Measurements from ENCODE around the gene PPT1.

PPT1 gene

DNA sequence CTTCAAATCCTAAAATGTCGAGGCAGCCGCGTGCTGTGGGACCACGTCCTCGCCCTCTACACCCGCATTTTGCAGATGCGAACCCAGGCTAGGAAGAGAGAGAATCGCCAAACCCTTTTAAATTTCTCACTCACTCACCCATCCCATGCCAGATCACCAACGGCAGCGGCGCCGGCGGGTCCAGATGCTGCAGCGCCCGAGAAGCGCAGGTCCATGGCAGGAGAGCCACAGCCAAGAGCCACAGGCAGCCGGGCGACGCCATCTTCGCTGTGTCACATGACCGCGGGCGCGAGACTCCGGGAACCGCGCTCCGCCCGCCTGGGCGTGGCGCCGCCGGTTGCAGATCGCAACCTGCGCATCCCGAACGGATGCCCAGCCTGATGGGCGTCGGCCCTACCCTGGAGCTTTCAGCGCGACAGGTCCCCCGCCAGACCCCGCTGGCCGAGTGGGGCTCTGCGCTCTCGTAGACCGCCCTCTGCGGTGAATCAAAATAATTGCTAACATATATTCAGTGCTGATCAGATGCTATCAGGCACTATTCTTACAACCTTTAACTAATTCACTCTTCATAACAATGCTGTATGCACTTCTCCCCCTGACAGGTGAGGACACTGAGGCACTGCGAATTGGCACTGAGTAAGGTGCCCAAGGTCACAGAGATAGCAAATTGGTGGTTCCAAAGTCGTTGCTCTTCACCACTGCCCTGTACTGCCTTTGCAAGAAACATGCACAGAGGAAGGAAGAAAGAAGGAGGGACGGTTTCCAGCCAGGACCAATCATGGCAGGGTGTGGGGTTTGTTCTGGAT, at the start of gene PPT1:
PPT1 (minus strand) TSS at position 276 of the 806 bp plus-strand sequence; CDS start at position 262, 14 bp downstream.
- DNase-seq (ENCODE audit: low read depth), result peak; percentile 63

DNA sequence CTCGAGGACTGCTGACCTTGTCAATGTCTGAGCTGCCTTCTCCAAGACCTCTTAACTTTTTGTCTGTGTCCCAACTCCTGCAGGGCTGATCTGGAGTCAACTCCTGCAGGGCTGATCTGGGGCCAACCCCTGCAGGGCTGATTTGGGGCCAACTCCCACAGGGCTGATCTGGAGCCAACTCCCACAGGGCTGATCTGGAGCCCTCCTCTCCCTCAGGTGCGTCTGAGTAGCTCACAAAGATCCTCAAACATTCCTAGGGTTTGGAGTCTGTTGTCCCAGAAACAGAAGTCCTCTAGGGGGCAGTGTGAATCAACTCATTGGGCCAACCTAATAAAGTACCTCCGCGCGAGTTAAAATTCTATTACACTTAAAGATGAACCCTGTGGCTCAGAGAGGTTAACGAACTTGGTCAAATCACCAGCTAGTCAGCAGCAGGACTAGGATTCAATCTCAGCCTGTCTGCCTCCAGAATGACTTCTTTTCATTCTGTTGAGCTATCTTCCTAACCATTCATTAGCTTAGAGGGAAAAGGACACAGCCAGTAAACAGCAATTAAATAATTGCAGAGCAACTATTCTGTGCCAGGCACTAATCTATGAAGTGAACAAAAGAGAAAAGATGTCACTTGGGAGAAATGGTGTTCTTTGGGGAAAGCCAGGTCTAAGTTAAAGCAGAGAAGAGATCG, 47.0 kb upstream of the PPT1 start:
- peak; percentile 8 for DNase-seq (ENCODE audit: low read depth)

DNA sequence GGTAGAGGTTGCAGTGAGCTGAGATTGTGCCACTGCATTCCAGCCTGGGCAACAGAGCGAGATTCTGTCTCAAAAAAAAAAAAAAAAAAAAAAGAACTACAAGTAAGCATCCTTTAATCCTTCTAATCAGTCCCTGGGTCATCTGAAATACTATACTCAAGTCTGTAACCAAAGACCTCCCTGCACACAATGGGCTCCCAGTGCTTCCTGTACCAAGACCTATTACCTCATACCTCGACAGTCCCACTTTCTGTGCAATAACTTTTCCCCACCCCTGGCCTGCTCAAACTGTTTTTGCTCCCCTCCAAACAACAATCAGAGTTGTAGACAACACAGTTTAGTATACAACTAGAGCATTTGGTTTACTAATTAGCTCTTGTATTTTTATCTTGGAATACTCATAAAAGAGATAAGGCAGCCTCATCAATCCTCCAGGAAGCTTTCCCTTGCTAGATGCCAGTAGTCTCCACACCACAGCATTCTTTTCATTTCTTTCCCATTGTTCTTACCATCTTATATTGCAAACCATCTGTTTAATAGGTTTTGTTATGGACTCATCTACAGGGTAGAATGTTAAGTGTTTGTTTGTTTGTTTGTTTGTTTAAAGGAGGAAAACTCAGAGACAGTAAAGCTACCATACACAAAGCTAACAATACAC, 45.0 kb upstream of the PPT1 start:
- no peak for DNase-seq (ENCODE audit: low read depth)

DNA sequence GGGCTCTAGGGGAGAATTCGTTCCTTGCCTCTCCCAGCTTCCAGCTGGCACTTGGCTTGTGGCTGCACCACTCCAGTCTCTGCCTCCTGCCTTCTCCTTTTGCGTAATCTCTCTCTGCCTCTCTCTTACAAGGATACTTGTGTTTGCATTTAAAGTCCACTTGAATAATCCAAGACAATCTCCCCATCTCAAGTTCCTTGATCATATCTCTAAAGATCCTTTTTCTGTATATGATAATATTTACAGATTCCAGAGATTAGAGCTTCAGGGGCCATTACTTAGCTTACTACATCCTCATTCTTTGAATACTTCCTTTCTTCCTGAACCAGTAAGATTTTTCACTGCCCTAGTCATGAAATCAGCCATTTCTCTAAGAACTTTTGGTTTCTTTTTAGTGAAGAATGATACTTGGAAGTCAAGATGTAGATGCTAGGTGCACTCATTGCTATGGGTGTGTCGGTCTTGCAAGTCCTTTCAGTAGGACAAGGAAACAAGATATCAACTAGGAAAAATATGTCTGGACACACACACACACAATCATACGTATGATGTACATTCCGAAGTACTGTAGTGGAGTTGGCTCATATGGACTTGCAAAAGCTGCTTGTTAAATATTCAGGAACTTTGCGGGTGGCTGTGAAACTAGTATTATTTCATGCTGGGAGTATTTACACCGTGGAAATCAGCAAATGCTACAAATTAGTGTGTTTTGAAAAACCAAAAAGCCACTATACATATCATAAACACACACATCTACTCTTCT, 43.3 kb upstream of the PPT1 start:
- no peak for DNase-seq (ENCODE audit: low read depth)

DNA sequence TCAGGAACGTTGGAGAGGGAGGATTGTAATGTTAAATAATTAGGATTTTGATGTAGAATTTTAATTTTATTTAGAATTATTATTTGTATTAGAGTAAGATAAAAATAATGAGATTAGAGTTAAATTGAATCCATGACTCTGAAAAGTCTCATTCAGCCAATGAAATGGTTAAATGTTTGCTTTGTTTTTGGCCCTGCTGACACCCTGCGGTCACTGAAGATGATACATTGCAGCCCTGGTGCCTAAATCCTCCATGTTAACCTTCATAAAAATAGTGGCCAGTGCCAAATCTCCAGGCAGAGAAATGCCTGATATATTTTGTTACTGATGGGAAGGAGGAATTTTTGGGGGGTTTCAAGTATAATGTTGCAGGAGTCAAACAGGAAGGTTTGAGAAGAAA, 36.8 kb upstream of the PPT1 start:
- DNase-seq (ENCODE audit: low read depth), result no peak

DNA sequence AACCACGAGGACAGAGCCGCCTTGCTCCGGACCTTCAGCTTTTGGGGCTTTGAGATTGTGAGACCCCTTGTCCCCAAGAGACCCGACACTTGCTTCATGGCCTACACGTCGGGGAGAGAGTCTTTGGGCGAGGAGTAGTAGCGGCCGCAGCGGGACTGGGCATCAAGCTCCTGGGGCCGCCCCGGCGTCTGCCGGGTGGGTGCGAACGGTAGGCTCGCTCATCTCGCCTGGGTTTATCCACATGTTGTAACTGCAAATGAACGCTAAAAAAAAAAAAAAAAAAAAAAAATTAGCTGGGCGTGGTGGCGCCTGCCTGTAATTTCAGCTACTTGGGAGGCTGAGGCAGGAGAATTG, 36.2 kb upstream of the PPT1 start:
- DNase-seq (ENCODE audit: low read depth), result no peak

DNA sequence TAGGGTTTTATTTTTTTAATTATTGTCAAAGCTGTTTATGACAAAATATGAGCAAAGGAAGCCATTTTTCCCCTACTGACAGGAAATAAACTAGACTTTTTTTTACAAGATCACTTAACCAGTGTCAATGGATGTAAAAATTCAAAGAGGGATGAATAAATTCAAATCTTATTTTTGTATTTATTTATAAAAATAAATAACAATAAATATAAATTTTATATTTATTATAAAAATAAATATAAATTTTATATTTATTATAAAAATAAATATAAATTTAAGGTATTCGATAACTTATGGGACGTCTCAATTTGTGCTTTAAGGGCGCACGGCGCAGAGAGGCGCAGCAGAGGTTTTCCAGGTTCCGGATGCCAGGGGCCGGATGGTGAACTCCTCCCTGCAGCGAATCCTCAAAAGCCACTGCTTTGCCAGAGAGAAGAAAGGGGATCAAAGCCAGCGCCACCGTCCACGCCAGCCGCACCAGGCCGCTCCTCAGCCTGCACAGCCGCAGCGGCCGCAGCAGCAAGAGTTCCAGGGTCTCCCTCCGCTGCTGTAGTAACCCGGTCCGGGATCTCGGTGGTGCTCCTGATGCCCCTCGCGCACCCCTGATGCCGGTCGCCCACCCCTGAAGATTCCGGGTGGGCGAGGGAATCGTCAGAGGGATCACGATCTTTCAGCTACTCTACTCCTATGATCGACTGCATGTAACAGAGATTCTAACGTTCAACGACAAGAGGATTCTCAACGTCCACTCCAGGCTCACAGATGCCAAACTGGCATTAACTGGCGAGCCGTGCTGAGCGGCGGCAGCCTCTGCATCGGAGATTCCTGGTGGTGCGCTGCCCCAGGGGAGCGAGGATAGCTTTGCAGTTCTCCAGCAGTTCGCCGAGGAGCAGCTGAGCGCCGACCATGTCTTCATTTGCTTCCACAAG, 35.6 kb upstream of the PPT1 start:
- no peak for DNase-seq (ENCODE audit: low read depth)

DNA sequence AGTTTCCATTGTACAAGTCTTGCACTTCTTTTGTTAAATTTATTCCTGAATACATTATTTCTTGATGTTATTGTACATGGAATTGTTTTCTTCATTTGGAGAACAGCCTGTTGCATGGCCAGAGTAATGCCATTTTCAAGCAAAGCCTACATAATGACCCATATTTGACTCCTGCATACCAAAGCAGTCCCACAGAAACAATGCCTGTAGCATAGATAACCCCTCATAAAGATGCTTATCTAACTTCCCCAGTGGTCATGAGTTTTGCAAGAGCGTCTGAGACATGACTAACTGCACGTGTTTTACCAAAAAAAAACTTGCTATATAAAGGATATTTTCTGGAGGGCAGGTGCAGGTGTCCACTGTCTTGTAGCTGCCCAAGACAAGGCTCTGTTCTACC, 33.8 kb upstream of the PPT1 start:
- no peak for DNase-seq (ENCODE audit: low read depth)

DNA sequence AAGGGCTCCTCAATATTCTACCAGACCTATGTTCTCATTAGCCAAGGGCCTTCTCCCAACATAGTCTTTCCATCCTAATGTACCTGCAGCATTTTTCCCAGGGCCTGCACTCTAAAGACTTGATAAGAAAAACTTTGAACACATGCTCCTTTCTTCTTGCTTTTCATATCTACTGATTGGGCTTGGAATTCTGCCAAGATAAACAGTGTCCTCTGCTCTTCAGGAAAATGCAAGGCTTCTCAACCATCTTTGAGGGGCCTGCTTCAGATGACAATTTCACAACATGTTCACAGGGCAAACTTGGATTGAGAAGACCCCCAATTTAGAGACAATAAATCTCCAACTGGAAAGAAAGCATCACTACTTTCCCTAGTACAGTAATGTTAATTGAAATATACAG, 25.8 kb upstream of the PPT1 start:
- no peak for DNase-seq (ENCODE audit: low read depth)

DNA sequence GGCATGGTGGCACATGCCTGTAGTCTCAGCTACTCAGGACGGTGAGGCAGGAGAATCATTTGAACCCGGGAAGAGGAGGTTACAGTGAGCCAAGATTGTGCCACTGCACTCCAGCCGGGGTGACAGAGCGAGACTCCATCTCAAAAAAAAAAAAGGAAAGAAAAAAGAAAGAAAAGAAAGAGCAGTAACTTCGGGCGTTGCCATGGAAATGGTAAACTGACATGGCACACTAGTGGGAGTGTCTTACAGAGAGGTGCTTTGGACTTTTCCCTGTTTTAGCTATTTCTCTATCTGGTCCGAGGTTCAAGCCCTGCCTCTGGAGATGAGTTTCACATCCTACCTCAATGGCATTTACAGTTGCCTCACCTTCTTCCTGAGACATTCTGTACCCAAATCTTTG, 23.1 kb upstream of the PPT1 start:
- no peak for DNase-seq (ENCODE audit: low read depth)

DNA sequence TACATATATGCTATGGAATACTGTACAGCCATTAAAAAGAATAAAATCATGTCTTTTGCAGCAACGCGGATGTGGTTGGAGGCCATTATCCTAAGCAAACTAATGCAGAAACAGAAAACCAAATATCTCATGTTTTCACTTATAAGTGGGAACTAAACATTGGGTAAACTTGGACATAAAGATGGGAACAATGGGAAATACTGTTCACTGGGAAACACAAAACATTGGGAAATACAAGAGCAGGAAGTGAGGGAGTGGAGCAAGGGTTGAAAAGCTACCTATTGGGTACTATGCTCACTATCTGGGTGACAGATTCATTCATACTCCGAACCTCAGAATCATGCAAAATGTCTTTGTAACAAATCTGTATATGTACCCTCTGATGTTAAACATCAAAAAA, 17.3 kb upstream of the PPT1 start:
- DNase-seq (ENCODE audit: low read depth), result no peak

DNA sequence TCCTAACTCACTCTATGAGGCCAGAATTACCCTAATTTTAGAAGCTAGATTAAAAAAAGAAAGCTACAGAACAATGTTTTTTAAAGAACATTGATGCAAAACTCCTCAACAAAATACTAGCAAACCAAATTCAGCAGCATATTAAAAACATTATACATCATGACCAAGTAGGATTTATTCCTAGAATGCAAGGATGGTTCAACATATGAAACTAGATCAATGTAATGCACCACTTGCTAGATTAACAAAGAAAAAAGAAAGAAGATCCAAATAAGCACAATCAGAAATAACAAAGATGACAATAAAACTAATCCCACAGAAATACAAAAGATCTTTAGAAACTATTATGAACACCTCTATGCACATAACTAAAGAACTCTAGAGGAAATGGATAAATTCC, 13.3 kb upstream of the PPT1 start:
- no peak for DNase-seq (ENCODE audit: low read depth)

DNA sequence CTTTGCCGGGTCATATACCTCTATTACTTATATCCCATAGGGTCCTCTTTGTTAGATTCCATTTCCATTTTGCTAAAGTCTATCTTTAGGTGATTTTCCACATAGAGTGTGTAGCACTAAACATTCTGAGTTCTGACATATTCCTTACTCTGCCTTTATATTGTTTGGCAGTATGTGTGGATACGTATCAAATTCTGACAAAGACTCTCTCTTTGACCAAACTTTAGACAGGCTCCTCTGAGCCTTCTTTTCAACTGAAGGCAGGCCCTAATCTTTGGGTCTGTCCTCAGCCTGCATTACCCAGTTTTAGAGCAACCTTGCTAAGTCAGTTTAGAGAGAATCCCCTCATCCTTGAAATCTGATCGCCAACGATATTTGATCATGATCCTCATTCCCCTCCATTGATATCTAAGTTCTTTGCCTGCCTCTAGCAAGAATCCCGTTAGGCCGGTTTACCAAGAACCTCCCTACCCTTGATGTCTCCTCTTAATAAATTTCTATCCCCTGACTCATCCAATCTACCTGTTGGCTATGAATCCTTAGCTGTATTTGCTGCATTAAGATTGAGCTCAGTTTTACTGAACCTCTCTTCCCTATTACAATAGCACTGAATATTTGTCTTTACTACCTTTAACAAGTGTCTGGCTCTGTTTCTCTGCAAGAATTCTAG, 10.4 kb upstream of the PPT1 start:
- no peak for DNase-seq (ENCODE audit: low read depth)

DNA sequence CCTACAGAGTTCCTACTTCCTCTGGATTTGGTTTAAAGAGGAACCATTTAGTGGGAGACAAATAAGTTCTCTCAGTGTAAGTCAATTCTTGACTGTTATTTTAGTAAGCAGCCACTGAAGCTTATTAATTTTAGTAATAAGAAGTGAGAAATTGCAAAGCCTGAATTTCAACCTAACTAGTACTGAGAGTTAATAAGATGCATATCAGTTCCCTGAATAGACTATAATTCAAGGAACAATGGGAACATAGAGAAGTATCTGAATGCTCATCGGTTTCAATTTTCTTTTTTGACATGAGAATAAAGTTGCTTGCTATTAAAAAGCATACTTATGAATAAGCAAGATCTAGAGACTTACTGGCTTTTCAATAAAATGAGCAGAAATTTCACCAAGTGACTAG, 8.0 kb upstream of the PPT1 start:
- DNase-seq (ENCODE audit: low read depth), result no peak

DNA sequence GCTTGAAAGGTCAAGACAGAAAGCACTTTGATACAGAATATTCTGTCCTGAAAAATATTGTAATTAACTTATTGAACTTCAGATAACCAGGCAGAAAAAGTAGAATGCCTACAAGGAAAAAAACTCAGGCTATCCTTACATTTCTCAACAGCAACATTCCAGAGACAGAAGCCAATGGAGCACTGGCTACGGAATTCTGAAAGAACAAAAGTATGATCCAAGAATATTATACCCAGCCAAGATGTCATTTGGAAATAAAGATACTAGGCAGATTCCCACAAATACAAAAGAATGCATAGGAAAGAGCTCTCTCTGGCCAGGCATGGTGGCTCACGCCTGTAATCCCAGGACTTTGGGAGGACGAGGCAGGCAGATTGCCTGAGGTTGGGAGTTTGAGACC, 5.8 kb upstream of the PPT1 start:
- no peak for DNase-seq (ENCODE audit: low read depth)

DNA sequence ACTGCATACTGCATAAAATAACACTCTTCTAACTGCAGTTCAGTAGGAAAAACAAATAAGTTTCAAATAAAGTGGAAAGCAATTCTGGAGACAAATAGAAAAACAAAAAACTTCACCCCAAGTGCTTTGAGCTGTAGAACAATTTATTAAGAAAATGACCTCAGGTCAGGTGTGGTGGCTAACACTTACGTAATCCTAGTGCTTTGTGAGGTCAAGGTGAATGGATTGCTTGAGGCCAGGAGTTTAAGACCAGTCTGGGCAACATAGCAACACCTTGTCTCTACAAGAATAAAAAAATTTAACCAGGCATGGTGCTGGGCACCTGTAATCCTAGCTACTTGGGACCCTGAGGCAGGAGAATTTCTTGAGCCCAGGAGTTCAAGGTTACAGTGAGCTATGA, 5.0 kb upstream of the PPT1 start:
- DNase-seq (ENCODE audit: low read depth), result no peak

DNA sequence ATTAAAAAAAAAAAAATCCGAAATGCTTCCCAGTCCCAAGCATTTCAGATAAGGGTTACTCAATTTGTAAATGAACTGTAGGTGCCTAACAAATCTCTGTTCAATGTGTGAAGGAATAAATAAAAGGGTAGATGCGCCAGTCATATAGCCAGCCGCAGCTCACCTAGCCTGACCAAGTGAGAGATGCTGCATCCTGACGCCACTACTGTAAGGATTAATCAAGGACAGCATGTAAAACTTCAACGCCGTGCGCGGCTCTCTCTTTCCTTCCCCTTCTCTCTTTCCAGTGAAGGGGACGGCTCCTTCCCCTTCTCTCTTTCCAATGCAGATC, 441 bp downstream of the PPT1 start:
- no peak for DNase-seq (ENCODE audit: low read depth)

DNA sequence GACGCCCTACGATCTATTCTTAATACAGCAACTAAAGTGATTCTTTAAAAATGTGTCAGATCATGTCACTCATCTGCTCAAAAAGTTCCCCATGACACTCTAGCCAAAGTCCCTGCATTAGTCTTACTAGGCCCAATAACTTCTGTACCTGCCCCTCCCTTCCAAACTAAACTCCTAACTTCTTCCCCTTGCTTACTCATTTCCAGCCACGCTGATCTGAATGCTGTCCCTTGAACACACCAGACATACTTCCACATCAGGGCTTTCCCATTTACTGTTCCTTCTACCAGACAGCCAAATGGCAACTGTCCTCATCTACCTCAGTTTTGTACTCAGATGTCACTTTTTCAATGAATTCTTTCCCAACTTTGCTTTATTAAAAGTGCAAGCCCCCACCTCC, 1.2 kb downstream of the PPT1 start:
- DNase-seq (ENCODE audit: low read depth), result no peak

DNA sequence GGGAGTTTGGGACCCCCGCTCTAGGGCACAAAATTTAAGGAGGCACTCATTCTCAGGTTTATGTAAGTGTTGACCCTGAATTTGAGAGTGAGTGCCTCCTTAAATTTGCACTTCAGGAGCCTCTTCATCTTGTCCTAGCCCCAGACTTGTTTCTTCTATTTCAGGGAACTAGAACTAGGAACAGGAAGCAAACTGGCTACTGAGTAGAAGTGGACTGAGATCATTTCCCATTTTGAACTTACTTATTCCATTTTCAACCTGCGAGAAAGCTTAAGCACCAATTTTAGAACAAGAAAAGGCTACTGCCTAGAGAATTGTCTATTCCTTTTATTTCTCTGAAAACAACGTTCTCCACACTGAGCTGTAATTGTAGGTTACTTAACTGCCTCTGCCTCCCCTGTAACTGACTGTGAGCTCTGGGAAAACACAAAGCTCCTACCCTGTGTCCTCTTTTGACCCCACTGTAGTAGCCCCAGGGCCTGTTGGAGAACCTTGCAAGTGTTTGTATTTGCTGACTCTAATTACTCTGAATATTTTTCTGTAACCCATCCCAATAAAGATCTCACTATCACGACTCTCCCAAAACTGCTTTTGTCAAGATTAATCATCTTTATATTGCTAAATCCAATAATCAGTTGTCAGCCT, 2.5 kb downstream of the PPT1 start:
- DNase-seq (ENCODE audit: low read depth), result no peak

Data from stimulated activated CD8-positive, alpha-beta memory T cell treated with anti-CD3 and anti-CD28 coated beads, Interleukin-12 subunit alpha, Interleukin-12 subunit beta, amount 100 ng/mL, for 4 hours (primary cell).